GM19324 (cell line): ENCODE results near the gene CERK.
"Not testable (repeated sequence)": the region's sequence is repeated elsewhere in the genome, so short reads cannot be mapped to it uniquely, and the experiment has no call there.

Experiments used
- ATAC-seq: cut with Tn5 transposase; IDR thresholded peaks from one replicate; pipeline ENCODE4 v1.9.1; 2021; ENCODE audit warnings: mild to moderate bottlenecking, moderate library complexity; ENCODE audit not compliant: unreplicated experiment, low FRiP score

Gene CERK

GRCh38 chr22:46734213-46734722 lies 3.8 kb downstream of the CERK start:
- ATAC-seq: not testable (repeated sequence)

GRCh38 chr22:46732513-46732912 lies 5.5 kb downstream of the CERK start:
- no peak for ATAC-seq

DNA sequence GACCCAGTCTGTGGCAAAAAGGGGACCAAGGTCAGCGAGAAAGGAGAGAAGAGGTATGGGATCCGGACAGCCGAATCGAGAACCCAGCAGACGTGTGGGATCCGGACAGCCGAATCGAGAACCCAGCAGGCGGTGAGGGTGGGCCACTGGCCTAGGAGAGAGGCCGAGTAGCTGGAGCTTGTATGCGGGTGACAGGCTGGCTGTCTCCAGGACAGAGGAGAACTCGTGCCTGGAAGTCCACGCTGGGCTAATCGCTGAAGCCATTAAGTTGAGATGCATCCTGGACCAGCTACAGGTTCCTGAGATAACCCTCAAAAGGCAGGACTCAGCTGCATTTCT lies 6.0 kb downstream of the CERK start:
- ATAC-seq: no peak

DNA sequence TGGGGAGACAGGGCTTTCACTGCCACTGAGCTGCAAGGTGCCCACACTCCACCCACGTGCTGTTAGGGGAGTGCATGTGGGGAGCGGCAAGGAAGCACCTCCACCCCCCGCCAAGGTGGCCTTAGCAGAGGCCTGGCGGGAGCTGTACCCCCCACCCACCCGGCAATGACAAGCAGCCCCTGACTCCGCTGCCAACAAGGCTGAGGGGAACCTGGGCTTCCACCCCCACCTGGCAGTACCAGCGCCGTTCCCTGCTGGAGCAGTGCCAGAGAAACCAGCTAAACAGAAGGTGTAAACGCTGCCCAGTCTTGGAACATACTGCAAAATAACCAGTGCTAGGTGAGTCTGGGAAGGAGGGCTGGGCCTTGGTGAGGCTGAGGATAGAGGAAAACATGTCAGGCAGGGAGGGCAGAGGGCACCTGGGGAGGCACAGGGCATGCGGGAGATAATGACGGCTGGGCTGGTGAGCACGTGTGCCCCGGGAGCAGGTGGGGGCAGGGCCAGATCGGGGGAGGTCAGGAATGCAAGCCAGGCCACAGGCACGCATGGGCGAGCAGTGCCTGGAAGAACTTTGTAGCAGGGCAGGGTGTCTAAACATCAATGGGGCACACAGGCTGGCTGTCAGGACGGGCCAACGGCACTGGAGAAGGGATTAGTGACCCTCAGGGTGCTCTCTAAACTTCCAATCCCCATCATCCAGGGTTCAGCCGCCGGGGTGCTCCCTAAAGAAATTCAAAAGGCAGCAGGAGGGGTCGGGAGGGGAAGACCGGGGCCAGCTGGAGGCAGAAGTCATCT lies 6.6 kb downstream of the CERK start:
- ATAC-seq: no peak

DNA sequence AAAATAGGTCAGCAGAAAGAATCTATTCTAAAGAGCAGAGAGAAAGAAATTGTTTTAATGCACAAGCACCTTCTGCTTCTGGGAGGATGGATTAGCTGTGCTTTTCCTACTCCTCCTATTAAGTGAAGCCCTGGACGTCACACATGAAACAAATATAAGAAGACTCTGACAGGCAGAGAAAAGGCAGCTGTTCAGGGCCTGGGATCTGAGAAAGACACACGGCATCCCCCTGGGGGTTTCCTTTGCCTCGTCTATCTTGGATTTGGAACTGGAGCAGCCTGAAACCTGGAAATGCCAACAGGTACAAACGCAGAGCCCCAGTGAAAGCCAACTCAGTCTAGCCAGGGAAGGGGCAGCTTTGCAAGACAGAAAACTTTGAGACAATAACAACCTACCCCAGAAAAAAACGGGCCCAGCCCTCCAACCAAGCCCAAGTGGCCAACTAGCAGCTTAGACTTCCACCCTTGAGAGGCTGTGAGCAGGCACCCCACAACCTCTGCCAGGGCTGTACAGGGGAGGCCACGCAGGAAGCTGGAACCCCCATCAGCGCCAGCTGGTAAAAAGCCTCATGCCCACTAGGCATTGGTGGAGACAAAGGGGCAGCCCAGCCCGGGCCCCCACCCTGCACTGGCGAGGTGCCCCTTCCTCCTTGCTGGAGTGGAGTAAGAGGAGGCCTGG lies 7.3 kb downstream of the CERK start:
- ATAC-seq: no peak

DNA sequence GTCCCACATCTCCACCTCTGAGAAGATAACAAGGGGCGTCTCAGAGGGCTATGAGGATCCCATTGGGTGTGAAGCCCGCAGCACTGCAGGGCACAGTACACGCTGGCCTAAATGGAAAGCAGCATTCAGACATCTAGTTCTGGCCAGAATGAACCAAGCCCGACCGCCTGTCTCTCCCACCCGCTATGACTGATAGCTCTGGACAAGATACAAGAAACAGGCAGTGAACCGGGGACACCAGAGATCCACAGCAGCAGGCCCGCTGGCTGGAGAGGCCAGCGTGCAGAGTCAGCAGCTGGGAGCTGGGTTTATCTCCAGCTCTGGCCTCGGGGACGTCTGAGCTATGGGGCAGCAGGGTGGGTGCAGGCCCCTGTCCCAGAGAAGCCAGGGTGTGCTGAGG lies 9.6 kb downstream of the CERK start:
- ATAC-seq: no peak

- no peak for ATAC-seq
Observed at GRCh38 chr22:46727813-46728364, 10.2 kb downstream of the CERK start.

- ATAC-seq: no peak
Observed at GRCh38 chr22:46726986-46727317, 11.1 kb downstream of the CERK start.

GRCh38 chr22:46726066-46726985 lies 11.7 kb downstream of the CERK start:
- no peak for ATAC-seq

- ATAC-seq: no peak
Observed at GRCh38 chr22:46725096-46725495, 13.0 kb downstream of the CERK start.

DNA sequence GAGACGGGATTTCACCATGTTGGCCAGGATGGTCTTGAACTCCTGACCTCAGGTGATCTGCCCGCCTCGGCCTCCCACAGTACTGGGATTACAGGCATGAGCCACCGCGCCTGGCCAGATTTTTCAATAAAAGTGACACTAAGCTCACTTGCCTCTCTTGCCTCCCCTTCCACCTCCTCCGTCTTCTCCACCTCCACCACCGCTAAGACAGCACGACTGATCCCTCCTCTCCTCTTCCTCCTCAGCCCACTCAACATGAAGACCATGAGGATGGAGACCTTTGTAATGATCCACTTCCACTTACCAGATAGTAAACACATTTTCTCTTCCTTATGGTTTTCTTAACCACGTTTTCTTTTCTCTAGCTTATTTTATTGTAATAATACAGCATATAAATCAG lies 14.2 kb downstream of the CERK start:
- no peak for ATAC-seq

- no peak for ATAC-seq
Observed at GRCh38 chr22:46721501-46722085, 16.5 kb downstream of the CERK start.

GRCh38 chr22:46719921-46720320 lies 18.1 kb downstream of the CERK start:
- no peak for ATAC-seq

GRCh38 chr22:46714550-46714949 lies 23.5 kb downstream of the CERK start:
- ATAC-seq: no peak

- ATAC-seq: no peak
Observed at GRCh38 chr22:46712288-46712687, 25.8 kb downstream of the CERK start.

DNA sequence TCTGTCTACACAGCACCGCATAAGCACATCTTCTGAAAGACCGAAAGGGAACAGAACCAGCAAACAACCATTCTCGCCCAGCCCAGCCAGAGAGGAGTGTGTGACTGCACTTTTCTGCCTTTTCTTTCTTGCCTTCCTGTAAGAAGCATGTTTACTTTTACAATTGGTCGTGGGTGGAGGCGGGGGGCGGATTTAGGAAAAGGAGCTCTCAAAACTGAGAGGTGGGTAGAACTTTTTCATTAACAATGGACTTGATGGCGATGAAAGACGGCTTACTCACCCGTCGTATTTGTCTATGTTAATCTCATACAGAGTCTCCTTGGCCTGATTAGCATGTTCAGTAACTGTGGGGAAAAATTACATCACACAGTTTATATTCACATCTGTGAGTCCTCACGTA lies 27.2 kb downstream of the CERK start:
- no peak for ATAC-seq

GRCh38 chr22:46708766-46709330 lies 29.2 kb downstream of the CERK start:
- ATAC-seq: no peak

- no peak for ATAC-seq
Observed at GRCh38 chr22:46707827-46708570, 30.1 kb downstream of the CERK start.

GRCh38 chr22:46707305-46707704 lies 30.7 kb downstream of the CERK start:
- no peak for ATAC-seq
